ENCODE data around the gene DNAJB1.

Gene DNAJB1

GRCh38 chr19:14497228-14497921 is 20.8 kb downstream of the DNAJB1 start:
- TF ChIP-seq CTCF (IDR thresholded peaks at IDR 0.05) = no peak

- no peak for TF ChIP-seq CTCF (IDR thresholded peaks at IDR 0.05)
These were observed 21.4 kb downstream of the DNAJB1 start for GRCh38 chr19:14496834-14497227.

- no peak for TF ChIP-seq CTCF (IDR thresholded peaks at IDR 0.05)
These were observed 22.0 kb downstream of the DNAJB1 start, which contains the start of gene GIPC1 for GRCh38 chr19:14496029-14496833. Gene GIPC1, minus strand, starts transcription at chr19:14496127. Its CDS starts 13,151 bp downstream, at chr19:14482976.

GRCh38 chr19:14495672-14496028 is 22.5 kb downstream of the DNAJB1 start:
- TF ChIP-seq CTCF (IDR thresholded peaks at IDR 0.05) = no peak

- TF ChIP-seq CTCF (IDR thresholded peaks at IDR 0.05) = no peak
These were observed 23.1 kb downstream of the DNAJB1 start for GRCh38 chr19:14494910-14495671.

- no peak for TF ChIP-seq CTCF (IDR thresholded peaks at IDR 0.05)
These were observed 23.8 kb downstream of the DNAJB1 start for GRCh38 chr19:14494411-14494810.

- no peak for TF ChIP-seq CTCF (IDR thresholded peaks at IDR 0.05)
These were observed 25.4 kb downstream of the DNAJB1 start for GRCh38 chr19:14492756-14493337.
